ENCODE data around the gene PPT2.

GRCh38 chr6:32177788-32178546 lies 24.0 kb downstream of the PPT2 start, which contains the start of gene RNF5:
- no peak for TF ChIP-seq EZH2phosphoT487 (IDR thresholded peaks at IDR 0.05; ENCODE audit: borderline replicate concordance)
- no peak for TF ChIP-seq CTCF (conservative IDR thresholded peaks at IDR 0.05; ENCODE audit: low read length)
